SU-DHL-6 (cell line): Measurements from ENCODE around the gene LRPAP1.

ENCODE experiments used
- H2AFZ ChIP-seq: fragments of 200-600 bp; sonication (generic); 2 replicates; pipeline ENCODE4 v1.6.1; 2014; ENCODE audit warnings: low read depth, mild to moderate bottlenecking, moderate library complexity, mixed read lengths, antibody characterized with exemption, low read length; ENCODE audit not compliant: severe bottlenecking
- H3F3A ChIP-seq: fragments of 200-600 bp; shearing (Covaris generic); 2 replicates; pipeline ENCODE4 v1.6.0; 2016; ENCODE audit warnings: antibody characterized with exemption, mild to moderate bottlenecking; ENCODE audit not compliant: insufficient read depth
- H3K27ac ChIP-seq: fragments of 200-600 bp; sonication (generic); 2 replicates; pipeline ENCODE4 v1.5.1; 2016; ENCODE audit warnings: low read depth, mild to moderate bottlenecking, low read length, moderate library complexity, mixed read lengths
- H3K27me3 ChIP-seq: fragments of 200-600 bp; sonication (generic), shearing (Covaris generic); 2 replicates; pipeline ENCODE4 v1.6.0; 2014; ENCODE audit warnings: mild to moderate bottlenecking, low read length
- H3K36me3 ChIP-seq: fragments of 200-600 bp; sonication (generic); 2 replicates; pipeline ENCODE4 v1.6.1; 2014; ENCODE audit warnings: mild to moderate bottlenecking, low read length, mixed read lengths
- H3K4me2 ChIP-seq: fragments of 300-600, 200-600 bp; shearing (Covaris generic), sonication (generic); 2 replicates; pipeline ENCODE4 v1.6.0; 2014; ENCODE audit warnings: low read length, low read depth, mild to moderate bottlenecking; ENCODE audit not compliant: poor library complexity, severe bottlenecking
- H3K4me3 ChIP-seq: fragments of 200-600 bp; sonication (generic); 2 replicates; pipeline ENCODE4 v1.5.1; 2014; ENCODE audit warnings: antibody characterized with exemption, low read length, mild to moderate bottlenecking, mixed read lengths; ENCODE audit not compliant: insufficient read depth, poor library complexity, severe bottlenecking
- H3K79me2 ChIP-seq: fragments of 200-600 bp; sonication (generic); 2 replicates; pipeline ENCODE4 v1.6.1; 2014; ENCODE audit warnings: mild to moderate bottlenecking, low read length, moderate library complexity; ENCODE audit not compliant: insufficient read depth
- H3K9ac ChIP-seq: fragments of 200-600 bp; sonication (generic); 2 replicates; pipeline ENCODE4 v1.7.0; 2014; ENCODE audit warnings: mild to moderate bottlenecking, low read length
- H3K9me2 ChIP-seq: fragments of 200-600 bp; sonication (generic); replicated peaks from 2 replicates; pipeline ENCODE4 v1.6.1; 2014; ENCODE audit warnings: low read length; ENCODE audit not compliant: insufficient read depth
- H3K9me3 ChIP-seq: fragments of 200-600 bp; sonication (generic); 2 replicates; pipeline ENCODE4 v1.6.1; 2014; ENCODE audit warnings: low read length, mixed read lengths; ENCODE audit not compliant: insufficient read depth
- H4K20me1 ChIP-seq: fragments of 200-600 bp; sonication (generic); 2 replicates; pipeline ENCODE4 v1.6.1; 2014; ENCODE audit warnings: low read depth, mild to moderate bottlenecking, antibody characterized with exemption, low read length, moderate library complexity, mixed read lengths
- EZH2phosphoT487 ChIP-seq: fragments of 200-600 bp; sonication (generic), shearing (Covaris generic); conservative IDR thresholded peaks from 2 replicates; pipeline ENCODE4 v1.6.1; 2018; ENCODE audit warnings: mild to moderate bottlenecking, antibody characterized with exemption, low read length, moderate library complexity, mixed read lengths
- TF ChIP-seq, protein P1 (sequence below): fragments of 200-600 bp; sonication (generic); IDR thresholded peaks from one replicate; pipeline ENCODE4 v1.5.1; 2017; ENCODE audit warnings: antibody characterized with exemption, mild to moderate bottlenecking, low read length, moderate library complexity; ENCODE audit not compliant: insufficient read depth, poor library complexity, severe bottlenecking

Gene LRPAP1

DNA sequence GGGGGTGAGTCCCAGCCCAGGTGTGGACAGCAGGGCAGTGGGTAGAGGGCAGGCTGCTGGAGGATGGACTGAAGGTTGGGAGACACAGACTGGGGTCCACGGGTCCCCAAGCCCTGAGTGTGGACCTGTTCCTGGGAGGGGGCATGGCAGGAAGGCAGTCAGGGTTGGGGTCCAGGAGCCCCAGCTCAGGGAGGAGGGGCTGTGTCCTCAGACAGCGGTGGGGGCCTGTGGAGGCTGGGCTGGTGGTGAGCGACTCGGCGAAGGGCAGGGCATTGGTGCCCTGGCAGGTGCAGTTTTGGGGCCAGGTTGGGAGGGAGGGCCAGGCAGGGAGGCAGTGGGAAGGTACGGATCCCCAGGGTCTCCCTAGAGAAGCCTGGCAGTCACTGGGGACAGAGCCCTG is 35.1 kb downstream of the LRPAP1 start:
- no peak for TF ChIP-seq EZH2phosphoT487
- TF ChIP-seq, protein P1, sequence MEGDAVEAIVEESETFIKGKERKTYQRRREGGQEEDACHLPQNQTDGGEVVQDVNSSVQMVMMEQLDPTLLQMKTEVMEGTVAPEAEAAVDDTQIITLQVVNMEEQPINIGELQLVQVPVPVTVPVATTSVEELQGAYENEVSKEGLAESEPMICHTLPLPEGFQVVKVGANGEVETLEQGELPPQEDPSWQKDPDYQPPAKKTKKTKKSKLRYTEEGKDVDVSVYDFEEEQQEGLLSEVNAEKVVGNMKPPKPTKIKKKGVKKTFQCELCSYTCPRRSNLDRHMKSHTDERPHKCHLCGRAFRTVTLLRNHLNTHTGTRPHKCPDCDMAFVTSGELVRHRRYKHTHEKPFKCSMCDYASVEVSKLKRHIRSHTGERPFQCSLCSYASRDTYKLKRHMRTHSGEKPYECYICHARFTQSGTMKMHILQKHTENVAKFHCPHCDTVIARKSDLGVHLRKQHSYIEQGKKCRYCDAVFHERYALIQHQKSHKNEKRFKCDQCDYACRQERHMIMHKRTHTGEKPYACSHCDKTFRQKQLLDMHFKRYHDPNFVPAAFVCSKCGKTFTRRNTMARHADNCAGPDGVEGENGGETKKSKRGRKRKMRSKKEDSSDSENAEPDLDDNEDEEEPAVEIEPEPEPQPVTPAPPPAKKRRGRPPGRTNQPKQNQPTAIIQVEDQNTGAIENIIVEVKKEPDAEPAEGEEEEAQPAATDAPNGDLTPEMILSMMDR, result no peak
- Histone ChIP-seq H3K4me3 (no peak overlapping the region), H2AFZ (no peak overlapping the region), H3K27ac (no peak overlapping the region), H3K4me2 (no peak overlapping the region), H3F3A (no peaks in the 10 kb centered on the region), H3K36me3 (no peaks in the 10 kb centered on the region), H3K79me2 (no peaks in the 10 kb centered on the region), H3K27me3 (no peaks in the 10 kb centered on the region), H3K9ac (no peak overlapping the region), H3K9me2 (no peaks in the 10 kb centered on the region), H3K9me3 (no peaks in the 10 kb centered on the region), H4K20me1 (no peaks in the 10 kb centered on the region)

DNA sequence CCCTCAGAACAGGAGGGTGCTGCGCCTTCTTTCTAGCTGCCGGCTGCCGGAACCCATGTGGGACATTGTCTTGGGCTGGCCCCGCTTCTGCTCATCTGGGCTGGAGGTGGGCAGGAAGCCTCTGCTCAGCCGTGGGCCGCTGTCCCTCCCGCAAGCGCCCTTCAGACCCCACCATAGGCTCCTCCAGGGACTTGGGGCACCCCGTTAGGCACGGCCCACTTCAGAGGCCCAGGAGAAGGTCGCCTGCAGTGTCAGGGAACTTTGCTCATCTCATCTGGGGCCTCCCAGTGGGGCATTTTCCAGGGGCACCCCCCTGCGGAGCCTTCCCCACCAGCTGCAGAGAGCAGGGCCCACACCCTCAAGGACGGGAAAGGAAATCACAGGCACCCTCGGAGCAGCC is 36.2 kb downstream of the LRPAP1 start:
- TF ChIP-seq, protein P1, result no peak
- TF ChIP-seq EZH2phosphoT487, result no peak
- H2AFZ ChIP-seq, result no peak overlapping the region
- H3K4me3 ChIP-seq, result no peak overlapping the region
- no peaks in the 10 kb centered on the region for H3K9me3 ChIP-seq
- no peaks in the 10 kb centered on the region for H3K79me2 ChIP-seq
- no peaks in the 10 kb centered on the region for H4K20me1 ChIP-seq
- no peak overlapping the region for H3K4me2 ChIP-seq
- H3K36me3 ChIP-seq, result no peaks in the 10 kb centered on the region
- no peak overlapping the region for H3K9ac ChIP-seq
- no peaks in the 10 kb centered on the region for H3K9me2 ChIP-seq
- H3K27me3 ChIP-seq, result no peaks in the 10 kb centered on the region
- no peak overlapping the region for H3K27ac ChIP-seq
- no peaks in the 10 kb centered on the region for H3F3A ChIP-seq

DNA sequence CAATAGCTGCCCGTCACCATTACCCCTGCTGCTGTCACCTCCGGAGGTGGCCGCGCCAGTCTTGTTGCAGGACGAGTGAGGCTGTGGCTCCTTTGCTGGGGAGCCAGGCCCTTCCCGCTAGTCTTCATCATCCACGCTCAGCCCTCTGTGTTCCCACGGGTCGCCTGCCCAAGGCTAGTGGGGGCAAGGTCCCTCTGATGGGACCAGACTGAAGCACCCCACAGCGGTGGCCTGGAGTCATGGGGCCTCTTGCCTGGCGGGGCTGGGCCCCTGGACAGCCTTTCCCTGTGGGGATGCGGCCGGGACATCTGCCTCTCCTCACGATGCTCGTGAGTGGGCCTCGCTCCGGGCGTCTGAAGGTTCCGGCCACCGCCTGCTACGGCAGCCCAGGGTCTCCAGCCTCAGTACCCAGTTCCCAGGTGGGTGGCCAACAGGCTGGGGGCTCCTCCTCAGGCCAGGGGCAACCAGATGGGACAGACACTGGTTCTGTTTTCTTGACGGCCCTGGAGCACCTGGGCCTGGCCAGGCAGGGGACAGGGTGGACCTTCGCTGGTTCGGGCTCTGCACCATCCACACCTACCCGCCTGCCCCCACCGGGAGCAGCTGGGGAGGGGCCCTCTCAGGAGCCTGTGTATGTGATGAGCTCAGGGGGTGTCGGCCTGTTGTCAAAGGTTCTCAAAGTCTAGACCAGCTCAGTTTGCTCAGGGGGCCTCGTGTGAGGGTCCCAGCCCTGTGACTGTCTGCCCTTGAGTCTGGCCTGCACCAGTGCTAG is 36.8 kb downstream of the LRPAP1 start:
- Histone ChIP-seq H3K36me3 (no peaks in the 10 kb centered on the region), H3K27ac (no peak overlapping the region), H3K27me3 (no peaks in the 10 kb centered on the region), H3K4me3 (no peak overlapping the region), H3K79me2 (no peaks in the 10 kb centered on the region), H3F3A (no peaks in the 10 kb centered on the region), H4K20me1 (no peaks in the 10 kb centered on the region), H2AFZ (no peak overlapping the region), H3K9ac (no peak overlapping the region), H3K4me2 (no peak overlapping the region), H3K9me3 (no peaks in the 10 kb centered on the region), H3K9me2 (no peaks in the 10 kb centered on the region)
- TF ChIP-seq, protein P1, result no peak
- no peak for TF ChIP-seq EZH2phosphoT487
